ENCODE results near the gene IGLL5. TPM values are rescaled to one million over a fixed set of nuclear protein-coding genes. Genes with fewer than 3 reads are reported as not detected.

IGLL5 gene
- polyA plus RNA-seq, 3 donors: 0.34 to 0.67 TPM; not detected in 1

DNA sequence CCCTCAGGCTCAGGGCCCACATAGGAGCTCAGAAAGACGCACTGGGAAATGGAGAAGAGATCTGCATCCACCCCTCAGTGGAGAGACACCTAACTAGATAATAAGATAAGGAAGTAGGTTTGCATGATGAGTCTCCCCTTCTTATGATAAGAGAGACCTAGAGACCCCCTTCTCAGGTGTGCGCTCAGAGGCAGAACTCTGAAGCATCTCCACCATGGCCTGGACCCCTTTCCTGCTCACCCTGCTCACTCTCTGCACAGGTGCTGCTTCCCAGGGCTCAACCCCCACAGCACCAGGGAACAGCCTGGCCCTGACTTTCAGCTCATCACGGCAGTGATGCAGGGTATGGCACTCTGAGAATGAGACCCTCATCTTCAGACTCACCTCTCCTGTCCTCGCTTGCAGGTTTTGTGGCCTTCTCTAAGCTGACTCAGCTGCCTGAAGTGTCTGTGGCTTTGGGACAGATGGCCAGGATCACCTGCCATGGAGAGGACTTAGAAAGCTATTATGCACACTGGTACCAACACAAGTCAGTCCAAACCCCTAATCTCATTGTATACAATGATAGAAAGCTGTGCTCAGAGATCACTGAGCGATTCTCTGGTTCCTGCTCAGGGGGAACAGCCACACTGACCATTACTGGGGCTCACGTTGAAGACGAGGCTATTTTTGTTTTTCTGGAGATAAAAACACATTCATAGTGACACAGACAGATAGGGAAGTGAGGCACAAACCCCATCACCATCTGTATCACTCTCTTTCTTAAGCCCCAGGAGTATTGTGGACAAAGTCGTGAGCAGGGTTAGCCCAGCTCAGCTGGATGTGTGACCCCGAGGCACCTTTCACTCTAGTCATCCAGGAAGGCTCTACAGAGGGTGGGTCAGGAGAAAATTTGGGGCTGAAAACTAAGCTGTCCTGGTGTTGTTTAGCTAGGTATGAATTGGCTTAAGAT, 29.7 kb upstream of the IGLL5 start:
- DNase-seq (ENCODE audit: extremely low read depth in 1 of 11, low read depth in 9 of 11, low spot score in 4 of 11): no peak

DNA sequence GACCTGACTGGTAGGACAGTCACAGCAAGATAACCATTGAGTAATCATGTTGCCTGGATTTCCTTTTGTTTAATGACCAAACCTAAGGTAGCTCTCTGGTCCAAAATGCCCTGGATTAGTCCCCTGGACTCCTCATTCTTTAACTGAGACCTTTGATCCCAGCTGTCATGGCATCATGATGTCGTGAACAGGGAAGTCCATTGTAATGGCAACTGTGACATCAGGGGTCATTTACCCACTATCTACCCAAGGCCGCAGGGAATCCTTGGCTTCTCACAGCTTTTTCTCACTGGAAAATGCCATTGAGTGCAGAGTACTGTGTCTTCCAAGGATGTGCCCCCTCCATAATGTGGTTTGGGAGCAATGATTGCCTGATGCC, 29.1 kb upstream of the IGLL5 start:
- DNase-seq (ENCODE audit: extremely low read depth in 1 of 11, low read depth in 9 of 11, low spot score in 4 of 11): no peak

GRCh38 chr22:22863001-22863400, 24.6 kb upstream of the IGLL5 start:
- no peak for DNase-seq (ENCODE audit: extremely low read depth in 1 of 11, low read depth in 9 of 11, low spot score in 4 of 11)

DNA sequence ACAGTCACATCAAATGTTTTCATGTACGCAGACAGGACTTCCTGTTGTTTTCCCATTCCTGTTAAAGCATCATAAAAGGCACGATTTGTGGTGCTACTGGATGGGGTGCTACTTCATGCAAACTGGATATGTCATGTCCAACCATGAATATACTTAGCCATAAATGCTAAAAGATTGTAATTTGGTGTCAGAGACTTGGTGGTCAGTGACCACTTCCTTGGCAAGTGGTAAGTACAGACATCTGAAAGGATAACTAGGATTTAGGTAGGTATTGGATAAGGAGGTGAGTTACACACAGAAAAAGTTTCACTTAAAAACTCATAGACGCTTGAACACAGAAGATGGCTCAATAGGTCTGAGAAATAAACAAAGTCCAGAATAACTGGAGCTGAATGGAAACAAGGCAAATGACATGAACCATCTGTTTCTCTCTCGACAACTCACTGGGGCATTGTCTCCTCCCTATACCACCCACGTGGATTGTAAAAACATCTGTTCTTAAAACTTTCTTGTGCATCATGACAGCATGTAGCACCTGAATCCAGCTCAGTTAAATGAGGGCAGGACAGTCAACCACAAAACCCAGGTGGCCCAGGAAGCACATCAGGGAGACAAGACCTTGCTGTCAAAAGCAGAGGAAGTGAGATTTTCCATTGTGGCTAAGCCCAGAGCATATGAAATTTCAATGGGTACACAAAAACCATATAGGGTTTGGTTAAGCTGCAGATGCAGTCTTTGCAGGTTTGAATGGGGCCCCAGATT, 22.1 kb upstream of the IGLL5 start:
- peak in 9 of 11 donors; percentile 15 to 61 (median 28) for DNase-seq (ENCODE audit: extremely low read depth in 1 of 11, low read depth in 9 of 11, low spot score in 4 of 11)

GRCh38 chr22:22866381-22867111, 21.1 kb upstream of the IGLL5 start:
- DNase-seq (ENCODE audit: extremely low read depth in 1 of 11, low read depth in 9 of 11, low spot score in 4 of 11): no peak

- DNase-seq (ENCODE audit: extremely low read depth in 1 of 11, low read depth in 9 of 11, low spot score in 4 of 11): no peak
These were observed 19.5 kb upstream of the IGLL5 start for GRCh38 chr22:22867996-22868715.

- no peak for DNase-seq (ENCODE audit: extremely low read depth in 1 of 11, low read depth in 9 of 11, low spot score in 4 of 11)
These were observed 16.8 kb upstream of the IGLL5 start for GRCh38 chr22:22870577-22871404.

DNA sequence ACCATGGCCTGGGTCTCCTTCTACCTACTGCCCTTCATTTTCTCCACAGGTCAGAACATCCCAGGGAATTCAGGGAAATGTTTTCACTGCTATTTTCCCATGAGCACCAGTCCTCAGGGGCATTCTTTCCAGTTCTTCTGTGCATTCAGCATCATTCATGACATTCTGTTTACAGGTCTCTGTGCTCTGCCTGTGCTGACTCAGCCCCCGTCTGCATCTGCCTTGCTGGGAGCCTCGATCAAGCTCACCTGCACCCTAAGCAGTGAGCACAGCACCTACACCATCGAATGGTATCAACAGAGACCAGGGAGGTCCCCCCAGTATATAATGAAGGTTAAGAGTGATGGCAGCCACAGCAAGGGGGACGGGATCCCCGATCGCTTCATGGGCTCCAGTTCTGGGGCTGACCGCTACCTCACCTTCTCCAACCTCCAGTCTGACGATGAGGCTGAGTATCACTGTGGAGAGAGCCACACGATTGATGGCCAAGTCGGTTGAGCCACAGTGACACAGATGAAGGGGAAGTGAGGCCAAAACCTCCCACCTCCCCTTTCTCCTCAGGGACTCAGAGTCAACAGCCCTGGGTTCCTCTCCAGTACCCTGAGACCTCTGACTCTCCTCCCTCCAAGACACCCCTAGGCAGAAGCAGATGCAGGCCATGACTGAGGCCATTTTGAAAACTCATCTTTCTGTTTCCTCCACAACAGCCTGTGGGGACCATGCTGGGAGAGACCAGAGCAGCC, 15.9 kb upstream of the IGLL5 start:
- no peak for DNase-seq (ENCODE audit: extremely low read depth in 1 of 11, low read depth in 9 of 11, low spot score in 4 of 11)

- no peak for DNase-seq (ENCODE audit: extremely low read depth in 1 of 11, low read depth in 9 of 11, low spot score in 4 of 11)
These were observed 14.6 kb upstream of the IGLL5 start for GRCh38 chr22:22872722-22873708.

- DNase-seq (ENCODE audit: extremely low read depth in 1 of 11, low read depth in 9 of 11, low spot score in 4 of 11): peak in 8 of 11 donors; percentile 25 to 55 (median 31)
These were observed 9.9 kb upstream of the IGLL5 start for GRCh38 chr22:22877523-22878210.

DNA sequence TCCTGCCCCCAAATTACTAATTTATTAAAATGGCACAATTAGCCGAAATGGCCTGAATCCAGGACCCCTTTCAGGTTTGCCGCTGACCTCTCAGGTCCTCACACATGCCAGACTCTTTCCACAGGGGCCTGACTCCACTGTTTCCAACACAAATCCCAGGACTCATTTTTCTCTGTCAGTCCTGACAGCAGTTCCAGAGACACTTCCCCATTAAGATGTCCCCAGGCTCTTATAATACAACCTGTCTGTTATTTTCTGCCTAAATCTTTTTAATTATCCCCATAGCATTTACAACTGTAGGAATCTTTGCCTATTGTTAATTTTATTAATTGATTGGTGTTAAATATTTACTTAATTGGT, 9.4 kb upstream of the IGLL5 start:
- no peak for DNase-seq (ENCODE audit: extremely low read depth in 1 of 11, low read depth in 9 of 11, low spot score in 4 of 11)

- DNase-seq (ENCODE audit: extremely low read depth in 1 of 11, low read depth in 9 of 11, low spot score in 4 of 11): no peak
These were observed 8.6 kb upstream of the IGLL5 start for GRCh38 chr22:22878801-22879674.

DNA sequence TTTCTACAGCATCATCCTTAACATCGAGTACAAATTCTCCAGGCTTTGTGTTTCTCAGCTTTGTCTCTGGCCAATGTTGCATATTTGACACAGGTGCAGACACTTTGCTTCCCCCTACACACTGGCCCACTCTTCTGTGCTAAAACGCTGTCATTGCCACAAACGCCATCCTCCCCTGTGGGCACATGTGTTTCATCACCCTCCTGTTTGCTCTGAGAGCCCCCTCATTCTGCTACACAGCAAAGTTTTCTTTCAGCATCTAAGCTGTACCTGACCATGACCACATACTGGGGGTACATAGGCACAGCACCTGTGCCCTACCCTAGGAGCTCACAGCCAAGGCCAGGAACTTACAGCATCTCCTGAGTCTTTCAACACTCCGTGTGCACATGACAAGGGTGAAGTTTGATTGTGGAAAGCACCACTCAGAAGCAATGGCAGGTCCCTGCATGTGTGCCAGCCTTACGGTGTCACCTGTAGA, 7.9 kb upstream of the IGLL5 start:
- no peak for DNase-seq (ENCODE audit: extremely low read depth in 1 of 11, low read depth in 9 of 11, low spot score in 4 of 11)

- DNase-seq (ENCODE audit: extremely low read depth in 1 of 11, low read depth in 9 of 11, low spot score in 4 of 11): no peak
These were observed 7.0 kb upstream of the IGLL5 start for GRCh38 chr22:22880645-22881044.

Measured in renal cortex interstitium (tissue), 11 donors.